Fibroblast of the conjunctiva (primary cell): ENCODE data around the gene C4orf46.
"Not testable (repeated sequence)": the region's sequence is repeated elsewhere in the genome, so short reads cannot be mapped to it uniquely, and the experiment has no call there.

Source experiments
- DNase-seq: peaks from one replicate; pipeline ENCODE4 v3.0.0-alpha.2; 2010; ENCODE audit warnings: low read depth

The C4orf46 gene

GRCh38 chr4:158671665-158671914 lies at the start of gene C4orf46:
Gene C4orf46, minus strand, starts transcription at chr4:158671887. Its CDS starts 86 bp downstream, at chr4:158671801.
- no peak for DNase-seq

DNA sequence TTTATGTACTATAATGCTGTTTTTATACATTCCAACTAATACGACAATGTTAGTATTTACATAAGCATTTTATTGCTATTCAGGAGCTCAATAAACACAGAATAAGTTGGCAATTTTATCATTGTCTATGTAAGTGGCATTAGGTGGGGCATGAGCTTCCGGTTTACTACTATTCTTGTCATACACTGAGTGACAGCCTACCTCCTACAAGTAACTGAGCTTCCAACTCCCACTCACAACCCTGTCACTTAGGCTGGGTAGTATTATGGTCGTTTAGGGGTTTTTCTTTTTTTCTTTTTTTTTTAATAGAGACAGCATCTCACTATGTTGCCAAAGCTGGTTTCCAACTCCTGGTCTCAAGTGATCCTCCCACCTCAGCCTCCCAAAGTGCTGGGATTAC lies 44.1 kb upstream of the C4orf46 start:
- DNase-seq = no peak

- no peak for DNase-seq
Measured at GRCh38 chr4:158714937-158715336, 43.2 kb upstream of the C4orf46 start.

DNA sequence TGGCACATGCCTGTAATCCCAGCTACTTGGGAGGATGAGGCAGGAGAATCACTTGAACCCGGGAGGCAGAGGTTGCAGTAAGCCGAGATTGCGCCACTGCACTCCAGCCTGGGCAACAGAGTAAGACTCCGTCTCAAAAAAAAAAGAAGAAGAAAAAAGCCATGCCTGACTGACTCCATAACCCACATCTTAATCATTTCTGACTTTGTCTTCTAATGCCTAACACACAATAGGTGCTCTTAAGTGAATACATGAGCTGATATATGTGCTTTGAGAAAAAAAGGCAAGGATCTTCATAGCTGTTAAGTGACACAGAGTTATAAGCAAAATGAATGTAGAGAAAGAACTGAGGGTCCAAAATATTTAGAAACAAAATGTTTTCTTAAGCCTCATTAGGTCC lies 40.9 kb upstream of the C4orf46 start:
- not testable (repeated sequence) for DNase-seq

DNA sequence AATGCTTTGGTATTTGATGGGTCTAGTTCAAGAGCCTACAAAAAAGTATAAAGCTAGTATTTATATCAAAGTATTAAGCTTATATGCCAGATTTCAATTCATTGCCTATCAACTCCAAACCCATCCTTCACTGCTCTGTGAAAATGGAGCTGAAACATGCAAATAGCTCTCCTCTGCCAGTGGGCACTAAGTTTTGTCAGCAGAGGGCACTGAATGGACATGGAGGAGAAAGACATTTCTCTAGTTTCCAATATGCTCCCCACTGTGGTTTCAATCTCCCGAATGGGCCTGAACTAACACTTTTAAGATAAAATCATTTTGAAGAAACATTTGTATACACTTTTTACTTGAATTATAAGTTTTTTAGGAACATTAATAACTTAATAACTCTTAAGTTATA lies 39.1 kb upstream of the C4orf46 start:
- no peak for DNase-seq

DNA sequence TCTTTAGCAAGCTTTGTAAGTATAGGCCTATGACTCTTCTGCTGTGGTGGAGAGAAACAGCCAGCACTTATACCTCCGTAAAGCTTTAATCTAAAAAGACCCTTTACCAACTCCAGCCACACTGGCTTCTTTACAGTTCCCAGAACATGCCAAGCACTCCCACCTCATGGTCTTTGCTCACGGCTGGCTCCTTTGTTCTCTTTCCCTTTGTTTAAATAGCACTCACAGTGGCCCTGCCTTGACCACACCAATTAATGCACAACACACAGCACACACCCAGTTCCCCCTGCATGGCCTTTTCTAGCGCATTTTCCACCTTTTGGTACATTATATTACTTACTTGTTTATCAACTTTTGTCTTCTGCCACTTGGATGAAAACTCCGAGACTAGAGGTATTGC lies 32.6 kb upstream of the C4orf46 start:
- no peak for DNase-seq

GRCh38 chr4:158688813-158689212 lies 17.1 kb upstream of the C4orf46 start:
- no peak for DNase-seq

GRCh38 chr4:158682066-158682465 lies 10.4 kb upstream of the C4orf46 start:
- DNase-seq = no peak

DNA sequence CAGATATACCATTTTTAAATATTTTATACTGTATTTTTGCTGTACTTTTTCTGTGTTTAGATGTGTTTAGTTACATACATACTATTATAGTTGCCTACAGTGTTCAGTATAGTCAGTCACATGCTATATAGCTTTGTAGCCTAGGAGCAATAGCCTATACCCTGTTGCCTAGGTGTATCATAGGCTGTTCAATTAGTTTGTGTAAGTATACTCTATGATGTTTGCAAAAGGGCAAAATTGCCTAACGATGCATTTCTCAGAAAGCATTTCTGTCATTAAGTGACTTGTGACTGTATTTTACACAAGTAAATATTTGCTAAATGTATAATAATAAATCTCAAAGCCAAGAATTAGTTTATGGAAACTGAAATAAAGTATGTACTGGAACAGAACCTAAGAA lies 9.9 kb upstream of the C4orf46 start:
- no peak for DNase-seq

DNA sequence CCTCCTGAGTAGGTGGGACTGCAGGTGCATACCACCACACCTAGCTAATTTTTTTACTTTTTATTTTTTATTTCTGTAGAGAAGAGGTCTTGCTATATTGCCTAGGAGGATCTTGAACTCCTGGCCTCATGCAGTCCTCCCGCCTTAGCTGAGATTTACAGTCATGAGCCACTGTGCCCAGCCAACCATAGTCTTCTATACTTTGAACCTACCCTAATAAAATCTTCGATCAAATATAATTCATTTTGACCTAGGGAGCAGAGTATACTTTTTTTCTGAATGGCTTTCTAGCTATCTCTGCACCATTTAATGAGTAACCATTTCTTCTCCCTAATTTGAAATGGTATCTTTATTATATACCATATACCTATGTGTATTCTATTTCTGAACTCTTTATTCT lies 7.1 kb upstream of the C4orf46 start:
- DNase-seq = no peak

DNA sequence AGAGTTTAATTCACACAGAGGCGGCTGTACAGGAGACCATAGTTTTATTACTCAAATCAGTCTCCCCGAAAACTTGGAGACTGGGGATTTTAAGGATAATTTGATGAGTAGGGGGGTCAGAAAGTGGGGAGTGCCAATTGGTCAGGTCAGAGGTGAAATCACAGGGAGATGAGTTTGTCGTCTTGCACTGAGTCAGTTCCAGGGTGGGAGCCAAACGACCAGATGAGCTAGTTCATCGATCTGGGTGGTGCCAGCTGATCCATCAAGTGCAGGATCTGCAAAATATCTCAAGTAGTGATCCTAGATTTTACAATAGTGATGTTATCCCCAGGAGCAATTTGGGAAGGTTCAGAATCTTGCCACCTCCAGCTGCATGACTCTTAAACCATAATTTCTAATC lies 4.4 kb upstream of the C4orf46 start:
- DNase-seq = no peak

- no peak for DNase-seq
Measured at GRCh38 chr4:158673633-158674032, 1.9 kb upstream of the C4orf46 start.

GRCh38 chr4:158671915-158672806 lies 474 bp upstream of the C4orf46 start, which contains the start of gene ETFDH:
Gene ETFDH, plus strand, starts transcription at chr4:158672296. Its CDS starts 161 bp downstream, at chr4:158672457.
- peak; percentile 99 for DNase-seq

- peak; percentile 85 for DNase-seq
Measured at GRCh38 chr4:158670975-158671664, 567 bp downstream of the C4orf46 start.

DNA sequence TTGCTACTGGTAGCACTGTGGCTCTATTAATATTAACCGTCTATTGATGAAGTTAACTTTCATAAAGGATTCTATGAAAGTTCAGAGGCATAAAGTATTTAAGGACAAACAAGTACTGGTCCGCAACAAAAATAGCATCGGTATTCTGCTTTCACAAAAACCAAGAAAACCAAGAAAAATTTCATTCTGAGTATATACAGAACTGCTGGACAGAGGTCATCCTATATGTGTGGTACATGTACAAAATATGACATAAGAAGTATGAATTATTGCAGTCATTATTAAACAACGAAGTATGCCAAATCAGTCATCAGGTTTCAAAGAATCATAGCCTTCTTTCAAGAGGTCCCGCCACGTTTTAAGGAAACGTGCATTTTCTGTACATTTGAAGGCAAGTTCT lies 2.4 kb downstream of the C4orf46 start:
- no peak for DNase-seq

DNA sequence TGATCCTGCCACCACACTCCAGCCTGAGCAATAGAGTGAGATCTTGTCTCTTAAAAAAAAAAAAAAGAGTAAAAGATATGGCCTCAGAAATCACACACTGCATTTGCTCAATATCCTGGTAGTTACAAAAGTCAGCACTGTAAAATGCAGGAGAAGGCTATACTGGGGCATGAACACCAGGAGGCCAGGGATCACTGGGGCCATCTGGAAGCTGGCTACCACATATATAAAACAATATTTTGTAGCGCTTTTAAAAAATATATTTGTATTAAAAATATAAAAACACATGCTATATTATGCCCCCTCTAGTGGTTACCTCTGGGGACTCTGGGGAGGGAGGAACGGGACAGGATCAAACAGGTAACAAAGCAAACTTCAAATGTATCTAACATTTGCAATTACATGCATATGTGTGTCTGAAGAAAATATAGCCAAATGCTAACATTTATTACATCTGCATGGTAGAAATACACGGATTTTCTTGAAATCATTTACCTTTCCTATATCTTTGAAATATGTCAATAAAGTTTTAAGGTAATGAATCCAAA lies 4.0 kb downstream of the C4orf46 start:
- DNase-seq = no peak

DNA sequence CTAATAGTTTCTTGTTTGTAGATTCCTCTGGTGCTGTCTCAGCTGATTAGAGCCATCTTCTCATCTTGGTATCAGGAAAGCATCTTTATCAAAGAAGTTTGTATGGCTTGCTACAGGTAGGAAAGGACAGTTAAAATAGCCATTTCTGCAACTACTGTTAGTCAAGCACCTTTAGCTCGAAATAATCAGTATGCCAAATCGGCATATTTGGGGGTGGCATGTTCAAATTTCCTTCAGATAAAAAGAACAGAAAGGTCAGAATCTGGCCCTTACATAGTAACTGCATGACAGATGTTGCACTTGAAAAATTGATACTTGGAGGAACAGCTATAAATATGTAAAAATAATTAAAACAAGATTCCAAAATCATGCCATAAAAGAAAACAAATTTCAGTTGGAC lies 4.8 kb downstream of the C4orf46 start:
- DNase-seq = no peak

DNA sequence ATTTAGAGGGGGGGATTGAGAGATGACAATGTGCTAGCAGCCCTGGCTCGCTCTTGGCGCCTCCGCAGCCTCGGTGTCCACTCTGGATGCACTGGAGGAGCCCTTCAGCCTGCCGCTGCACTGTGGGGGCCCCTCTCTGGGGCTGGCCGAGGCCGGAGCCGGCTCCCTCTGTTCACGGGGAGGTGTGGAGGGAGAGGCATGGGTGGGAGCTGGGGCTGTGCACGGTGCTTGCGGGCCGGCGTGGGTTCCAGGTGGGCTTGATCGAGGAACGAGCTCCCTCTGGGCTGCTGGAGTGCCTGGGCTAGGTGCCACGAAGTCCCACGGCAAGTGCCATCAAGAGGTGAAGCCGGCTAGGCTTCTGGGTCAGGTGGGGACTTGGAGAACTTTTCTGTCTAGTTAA lies 6.9 kb downstream of the C4orf46 start:
- DNase-seq = no peak

GRCh38 chr4:158663707-158664625 lies 7.7 kb downstream of the C4orf46 start:
- not testable (repeated sequence) for DNase-seq

- not testable (repeated sequence) for DNase-seq
Measured at GRCh38 chr4:158663255-158663654, 8.4 kb downstream of the C4orf46 start.

DNA sequence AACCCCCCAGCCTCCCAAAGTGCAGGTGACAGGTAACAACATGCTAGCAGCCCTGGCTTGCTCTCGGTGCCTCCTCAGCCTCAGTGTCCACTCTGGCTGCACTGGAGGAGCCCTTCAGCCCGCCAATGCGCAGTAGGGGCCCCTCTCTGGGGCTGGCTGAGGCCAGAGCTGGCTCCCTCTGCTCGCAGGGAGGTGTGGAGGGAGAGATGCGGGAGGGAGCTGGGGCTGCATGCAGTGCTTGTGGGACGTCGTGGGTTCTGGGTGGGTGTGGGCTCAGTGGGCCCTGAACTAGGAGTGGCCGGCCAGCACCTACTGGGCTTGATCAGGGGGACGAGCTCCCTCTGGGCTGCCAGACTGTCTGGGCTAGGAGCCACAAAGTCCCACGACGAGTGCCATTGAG lies 14.4 kb downstream of the C4orf46 start:
- no peak for DNase-seq

- DNase-seq = no peak
Measured at GRCh38 chr4:158656439-158656838, 15.2 kb downstream of the C4orf46 start.
